GM12878 (cell line): Measurements from ENCODE around the gene GRIK2. TPM values are rescaled to one million over a fixed set of nuclear protein-coding genes. Genes with fewer than 3 reads are reported as not detected.

Experiments
- ATAC-seq: fragments of 200-7000 bp; cut with Tn5 transposase; 3 replicates; pipeline ENCODE4 v1.9.1; 2020; ENCODE audit warnings: mild to moderate bottlenecking, moderate library complexity
- BruUV-seq: library from RNA; stranded (reverse); fragments of 400-500 nt; replicated peaks from 2 replicates; lab custom pipeline; 2021; lab: Mats Ljungman, UMichigan
- CTCF ChIA-PET: fragments of 300-600 bp; sonication (Branson Sonifier 250); formaldehyde crosslinking; extraction: SDS; loops from one replicate; lab custom pipeline; 2021; ENCODE audit warnings: inconsistent platforms; lab: Yijun Ruan, JAX
- POLR2A ChIA-PET: fragments of 350-600 bp; formaldehyde crosslinking; extraction: SDS; loops from one replicate; lab custom pipeline; 2021; ENCODE audit warnings: inconsistent platforms; lab: Charles Lee
- RAD21 ChIA-PET: fragments of 300-600 bp; sonication (Branson Sonifier 250); formaldehyde crosslinking; loops from one replicate; lab custom pipeline; 2023; ENCODE audit warnings: antibody characterized with exemption; ENCODE audit not compliant: unreplicated experiment; lab: Charles Lee
- SMC1A ChIA-PET: fragments of 300-600 bp; sonication (Branson Sonifier 250); formaldehyde crosslinking; loops from one replicate; lab custom pipeline; 2023; ENCODE audit not compliant: unreplicated experiment, uncharacterized antibody; lab: Charles Lee
- DNase-seq: peaks from one replicate; pipeline ENCODE4 v3.0.0-alpha.2; 2011; ENCODE audit warnings: low read depth, low spot score
- FAIRE-seq: peaks from 3 replicates; lab custom pipeline; 2011; peaks lifted over from hg19 to GRCh38; lab: Jason Lieb, UNC
- H2AFZ ChIP-seq: 2 replicates; pipeline ENCODE4 v1.6.0; 2011; ENCODE audit warnings: low read depth, low read length, control low read depth; ENCODE audit not compliant: control insufficient read depth
- H3K27ac ChIP-seq: 2 replicates; pipeline ENCODE4 v1.5.1; 2011; ENCODE audit warnings: control low read depth; ENCODE audit not compliant: control insufficient read depth, insufficient read depth
- H3K27me3 ChIP-seq, 2 experiments: replicated peaks in 1 of 2; 2 replicates each; pipeline versions ENCODE4 v1.6.0 to v1.6.1; 2011; ENCODE audit warnings: low read length in 1 of 2; ENCODE audit not compliant: control insufficient read depth in 2 of 2, insufficient read depth in 2 of 2
- H3K36me3 ChIP-seq, 2 experiments: 2 replicates each; pipeline ENCODE4 v1.5.1; 2011; ENCODE audit warnings: low read length in 1 of 2; ENCODE audit not compliant: control insufficient read depth in 2 of 2, insufficient read depth in 2 of 2
- H3K4me1 ChIP-seq: 2 replicates; pipeline ENCODE4 v1.6.1; 2011; ENCODE audit warnings: mild to moderate bottlenecking, low read length, moderate library complexity, mixed read lengths; ENCODE audit not compliant: control insufficient read depth, insufficient read depth
- H3K4me2 ChIP-seq: 2 replicates; pipeline ENCODE4 v1.6.0; 2011; ENCODE audit warnings: control low read depth; ENCODE audit not compliant: control insufficient read depth, insufficient read depth
- H3K4me3 ChIP-seq: fragments of 200-600 bp; sonication (generic); 2 replicates; pipeline ENCODE4 v1.5.1; 2016
- H3K79me2 ChIP-seq: 2 replicates; pipeline ENCODE4 v1.6.0; 2011; ENCODE audit warnings: low read length; ENCODE audit not compliant: control insufficient read depth, insufficient read depth
- H3K9ac ChIP-seq: 2 replicates; pipeline ENCODE4 v1.8.0; 2011; ENCODE audit warnings: low read length, control low read depth, mixed read lengths; ENCODE audit not compliant: control insufficient read depth, insufficient read depth
- H3K9me3 ChIP-seq: replicated peaks from 3 replicates; pipeline ENCODE4 v1.5.1; 2011; ENCODE audit warnings: mild to moderate bottlenecking, low read length; ENCODE audit not compliant: control insufficient read depth, insufficient read depth
- H4K20me1 ChIP-seq: 2 replicates; pipeline ENCODE4 v1.6.0; 2011; ENCODE audit not compliant: control insufficient read depth, insufficient read depth
- CHD4 ChIP-seq: fragments of 200-600 bp; sonication (generic); IDR thresholded peaks from 2 replicates; pipeline ENCODE4 v1.6.1; 2016; ENCODE audit warnings: mild to moderate bottlenecking
- CUX1 ChIP-seq: IDR thresholded peaks from 2 replicates; pipeline ENCODE4 v1.6.1; 2012; ENCODE audit warnings: improper control_type of control experiment, low read depth, low read length; ENCODE audit not compliant: insufficient replicate concordance
- EED ChIP-seq: sonication (generic); IDR thresholded peaks from 2 replicates; pipeline ENCODE4 v1.6.1; 2016; ENCODE audit warnings: antibody characterized with exemption, low read depth
- GATAD2B ChIP-seq: fragments of 450-650 bp; conservative IDR thresholded peaks from 2 replicates; pipeline ENCODE4 v1.6.1; 2017; ENCODE audit warnings: low read depth, mild to moderate bottlenecking, moderate library complexity
- KLF5 ChIP-seq: fragments of 450-650 bp; IDR thresholded peaks from 2 replicates; pipeline ENCODE4 v1.6.1; 2014; ENCODE audit warnings: mild to moderate bottlenecking; ENCODE audit not compliant: partially characterized antibody
- NRF1 ChIP-seq: conservative IDR thresholded peaks from 2 replicates; pipeline ENCODE4 v1.6.1; 2011; ENCODE audit warnings: mild to moderate bottlenecking, low read depth, low read length, improper control_type of control experiment
- PAX5 ChIP-seq: IDR thresholded peaks from 2 replicates; pipeline ENCODE4 v1.6.1; 2011; ENCODE audit warnings: low read depth, low read length, borderline replicate concordance
- PML ChIP-seq: IDR thresholded peaks from 2 replicates; pipeline ENCODE4 v1.6.1; 2012; ENCODE audit warnings: low read length, inconsistent platforms
- POU2F2 ChIP-seq: IDR thresholded peaks from 3 replicates; pipeline ENCODE4 v1.6.1; 2011; ENCODE audit warnings: low read depth, mild to moderate bottlenecking, low read length, borderline replicate concordance
- RB1 ChIP-seq: fragments of 450-650 bp; formaldehyde crosslinking; IDR thresholded peaks from 2 replicates; pipeline ENCODE4 v1.6.1; 2017; ENCODE audit warnings: mild to moderate bottlenecking, borderline replicate concordance
- SMAD1 ChIP-seq: fragments of 450-650 bp; IDR thresholded peaks from 2 replicates; pipeline ENCODE4 v1.6.1; 2018; ENCODE audit warnings: mild to moderate bottlenecking, low read depth; ENCODE audit not compliant: partially characterized antibody
- SMARCA5 ChIP-seq: fragments of 450-650 bp; IDR thresholded peaks from 2 replicates; pipeline ENCODE4 v1.6.1; 2017; ENCODE audit warnings: mild to moderate bottlenecking
- STAT3 ChIP-seq: IDR thresholded peaks from 2 replicates; pipeline ENCODE4 v1.6.1; 2011; ENCODE audit warnings: low read depth, low read length, improper control_type of control experiment
- SUPT20H ChIP-seq: IDR thresholded peaks from 2 replicates; pipeline ENCODE4 v1.6.1; 2011; ENCODE audit warnings: low read depth, mild to moderate bottlenecking, low read length, moderate library complexity, borderline replicate concordance; ENCODE audit not compliant: control insufficient read depth
- TAF1 ChIP-seq: IDR thresholded peaks from 2 replicates; pipeline ENCODE4 v1.6.1; 2011; ENCODE audit warnings: mild to moderate bottlenecking, low read depth, low read length, borderline replicate concordance
- ZNF24 ChIP-seq: fragments of 450-650 bp; IDR thresholded peaks from 2 replicates; pipeline ENCODE4 v1.6.1; 2017; ENCODE audit warnings: antibody characterized with exemption, mild to moderate bottlenecking
- in situ Hi-C: fragments of 300-500 bp; cut with MboI; formaldehyde crosslinking; loops from 9 replicates; pipeline ENCODE4 v1.14.3; 2018; ENCODE audit warnings: mixed read lengths
- intact Hi-C: fragments of 100-400 bp; cut with micrococcal nuclease; formaldehyde crosslinking; loops from one replicate; pipeline ENCODE4 v1.14.2; 2022; ENCODE audit not compliant: unreplicated experiment
- polyA plus RNA-seq, 11 experiments: library from polyadenylated mRNA; depleted of rRNA in 4 of 11; unstranded in 6 of 11; stranded (reverse) in 5 of 11; fragments of >200 nt; fragmentation: Nextera tagmentation in 4 of 11; fragmentation: Illumina TruSeq in 1 of 11; extraction: Ambion mirVana in 4 of 11; extraction: Trizol in 1 of 11; gene quantifications; 1 replicate in 1 of 11; 2 replicates in 10 of 11; pipeline versions ENCODE4 v1.2.1 to v1.2.3, GENCODE V29; 2011 to 2016; ENCODE audit warnings: inconsistent platforms in 2 of 11, missing spikeins in 2 of 11, low read depth in 1 of 11
- total RNA-seq, 4 experiments: library from RNA; depleted of rRNA in 3 of 4; stranded (reverse); fragments of >200 nt in 3 of 4; fragmentation: Illumina TruSeq in 1 of 4; extraction: Trizol in 1 of 4; gene quantifications; 2 replicates each; pipeline versions ENCODE4 v1.2.1 to v1.2.3, GENCODE V29; 2013 to 2021

GRIK2 gene
- total and polyA plus RNA-seq, 10 of the 15 experiments (the other 5 are each of a cell fraction or from before 2014, with no cell fraction given), result not detected

DNA sequence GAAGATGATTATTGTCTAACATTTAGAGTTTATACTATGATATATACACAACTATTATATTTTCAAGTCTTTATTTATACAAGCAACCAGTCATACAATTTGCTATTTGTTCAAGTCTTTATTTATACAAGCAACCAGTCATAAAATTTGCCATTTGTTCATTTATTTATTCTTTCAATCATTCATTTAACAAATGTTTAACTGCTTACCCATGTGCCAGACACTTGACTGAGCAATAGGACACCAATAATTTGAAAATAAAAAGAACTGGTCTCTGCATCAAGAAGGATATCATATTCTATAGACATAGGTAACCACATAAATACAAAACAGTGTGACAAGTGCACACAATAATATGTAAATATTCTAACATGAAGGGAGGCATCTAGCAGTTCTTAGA is 20.3 kb downstream of the GRIK2 start:
- TF ChIP-seq SMAD1 (no peak), GATAD2B (no peak), CUX1 (no peak), CHD4 (no peak), POU2F2 (no peak), NRF1 (no peak), ZNF24 (no peak), KLF5 (no peak), RB1 (no peak), PML (no peak), STAT3 (no peak), TAF1 (no peak), PAX5 (no peak), EED (no peak), SMARCA5 (no peak), SUPT20H (no peak)
- RAD21 ChIA-PET, result no interaction called here
- FAIRE-seq (no peak), ATAC-seq (no peak), DNase-seq (no peak)
- intact Hi-C loops, result no loop called here
- H3K27ac ChIP-seq, result no peak overlapping the region
- no peak overlapping the region for H2AFZ ChIP-seq
- H4K20me1 ChIP-seq, result no peaks in the 10 kb centered on the region
- H3K36me3 ChIP-seq, result no peaks in the 10 kb centered on the region
- POLR2A ChIA-PET, result no interaction called here
- H3K79me2 ChIP-seq, result no peaks in the 10 kb centered on the region
- H3K4me1 ChIP-seq, result no peaks in the 10 kb centered on the region
- no peak overlapping the region for H3K9ac ChIP-seq
- CTCF ChIA-PET, result no interaction called here
- no peaks in the 10 kb centered on the region for H3K27me3 ChIP-seq
- BruUV-seq, result no TSS peak
- H3K4me3 ChIP-seq, result no peak overlapping the region
- SMC1A ChIA-PET, result no interaction called here
- no peak overlapping the region for H3K4me2 ChIP-seq
- no peaks in the 10 kb centered on the region for H3K9me3 ChIP-seq
- in situ Hi-C loops, result no loop called here
